CD4-positive, alpha-beta T cell treated with Interleukin-15 for 1 hour (primary cell): ENCODE data around the gene POU2AF1.
"Not testable (repeated sequence)": the region's sequence is repeated elsewhere in the genome, so short reads cannot be mapped to it uniquely, and the experiment has no call there.

Source experiments
- DNase-seq: peaks from one replicate; pipeline ENCODE4 v3.0.0-alpha.2; 2020

The POU2AF1 gene

DNA sequence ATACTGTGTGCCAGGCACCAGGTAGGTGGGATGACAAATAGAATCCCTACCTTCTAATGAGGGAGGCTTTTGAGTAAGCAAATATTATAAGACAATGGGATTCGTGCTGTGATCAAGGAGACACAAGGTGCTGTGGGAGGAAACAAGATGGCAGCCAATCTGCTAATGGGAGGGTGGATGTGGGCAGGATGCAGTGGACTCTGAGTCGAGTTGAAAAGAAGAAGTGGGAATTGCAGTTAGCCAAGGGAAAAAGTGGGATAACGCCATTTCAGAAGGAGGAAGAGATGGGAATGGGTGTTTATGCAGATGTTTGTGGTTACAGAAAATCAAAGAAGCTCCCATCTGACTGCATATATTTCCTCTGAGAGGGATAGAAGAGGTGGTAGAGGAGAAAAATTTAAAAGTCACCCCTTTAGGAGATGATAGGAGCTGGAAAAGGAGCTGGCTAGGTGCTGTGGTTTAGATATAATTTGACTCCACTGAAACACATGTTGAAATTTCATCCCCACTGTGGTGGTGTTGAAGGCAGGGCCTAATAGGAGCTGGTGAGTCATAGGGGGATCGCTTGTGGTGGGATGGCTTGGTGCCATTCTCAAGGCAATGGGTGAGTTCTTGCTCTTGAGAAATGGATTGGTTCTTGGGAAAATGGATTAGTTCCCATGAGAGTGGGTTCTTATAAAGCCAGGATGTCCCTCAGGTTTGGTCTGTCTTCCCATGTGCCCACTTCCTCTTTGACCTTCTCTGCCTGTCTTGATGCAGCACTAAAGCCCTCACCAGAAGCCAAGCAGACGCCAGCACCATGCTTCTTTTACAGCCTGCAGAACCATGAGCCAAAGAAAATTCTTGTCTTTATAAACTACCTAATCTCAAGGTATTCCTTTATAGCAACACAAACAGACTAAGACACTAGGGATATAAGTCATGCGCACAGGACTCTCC is 30.0 kb upstream of the POU2AF1 start:
- no peak for DNase-seq

DNA sequence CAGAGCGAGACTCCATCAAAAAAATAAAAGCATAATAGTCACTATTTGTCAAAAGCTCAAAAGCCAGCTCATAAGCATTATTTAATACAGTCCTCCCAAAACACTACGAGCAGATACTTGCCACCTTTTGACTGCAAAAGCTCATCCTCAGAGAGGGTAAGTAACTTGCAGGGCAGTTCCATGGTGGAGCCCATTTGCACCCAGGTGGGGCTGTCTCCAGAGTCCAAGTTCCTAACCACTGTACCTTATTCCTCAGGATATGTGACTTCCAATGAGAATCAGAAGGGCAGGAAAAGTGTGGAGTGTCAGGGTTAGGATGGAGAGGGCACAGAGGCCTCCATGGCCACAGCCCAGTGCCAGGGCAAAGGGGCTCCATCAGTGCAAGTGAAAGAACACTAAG is 28.6 kb upstream of the POU2AF1 start:
- no peak for DNase-seq

DNA sequence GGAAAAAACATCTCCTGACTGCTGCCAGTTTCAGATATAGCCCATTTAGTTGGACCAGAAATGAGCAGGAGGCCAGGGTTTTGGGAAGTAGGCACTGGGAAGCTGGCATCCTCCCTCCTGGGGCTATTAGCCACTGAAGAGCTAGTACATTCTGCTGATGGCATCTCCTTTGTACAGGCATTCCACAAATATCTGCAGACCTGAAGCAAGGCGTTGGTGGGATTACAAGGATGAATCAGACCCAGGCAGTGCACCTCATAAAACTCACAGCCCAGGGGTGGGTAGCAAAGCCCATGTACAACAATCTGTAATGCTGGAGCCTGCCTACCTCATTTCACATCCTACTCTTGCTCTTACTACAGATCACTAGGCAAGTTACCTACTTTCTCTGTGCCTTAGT is 27.5 kb upstream of the POU2AF1 start:
- DNase-seq = no peak

DNA sequence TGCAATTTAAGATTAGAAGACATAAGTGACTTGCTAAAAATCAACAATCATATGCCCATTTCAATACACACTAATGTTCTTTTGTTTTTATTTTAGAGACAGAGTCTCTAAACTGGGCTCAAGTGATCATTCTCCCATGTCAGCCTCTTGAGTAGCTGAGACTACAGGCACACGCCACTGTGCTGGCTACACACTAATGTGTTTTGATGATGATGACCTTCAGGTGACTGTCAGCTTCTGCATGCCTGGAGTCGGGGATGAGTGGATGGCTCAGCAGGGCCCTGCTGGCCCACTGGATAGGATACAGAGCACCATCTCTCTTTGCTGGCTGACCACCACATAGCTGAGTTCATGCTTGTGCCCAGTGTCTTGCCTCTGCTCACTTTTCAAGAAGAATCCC is 27.0 kb upstream of the POU2AF1 start:
- DNase-seq = no peak

DNA sequence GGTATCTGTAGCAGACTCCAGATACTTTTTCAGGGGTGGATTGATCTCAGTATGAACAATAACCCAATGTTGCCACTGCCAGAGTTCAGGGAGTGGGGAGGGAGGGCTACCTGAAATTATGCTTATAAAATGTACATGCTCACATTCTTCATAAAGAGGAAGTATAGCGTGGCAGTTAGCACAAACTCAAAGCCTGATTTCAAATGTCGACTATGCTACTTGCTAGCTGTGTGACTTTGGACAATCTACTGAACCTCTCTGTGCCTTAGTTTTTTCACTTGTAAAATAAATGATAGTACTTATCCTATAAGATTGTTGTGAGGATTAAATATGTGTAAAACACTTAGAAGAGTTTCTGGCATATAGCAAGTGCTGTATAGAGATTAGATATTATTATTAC is 26.5 kb upstream of the POU2AF1 start:
- DNase-seq = no peak

DNA sequence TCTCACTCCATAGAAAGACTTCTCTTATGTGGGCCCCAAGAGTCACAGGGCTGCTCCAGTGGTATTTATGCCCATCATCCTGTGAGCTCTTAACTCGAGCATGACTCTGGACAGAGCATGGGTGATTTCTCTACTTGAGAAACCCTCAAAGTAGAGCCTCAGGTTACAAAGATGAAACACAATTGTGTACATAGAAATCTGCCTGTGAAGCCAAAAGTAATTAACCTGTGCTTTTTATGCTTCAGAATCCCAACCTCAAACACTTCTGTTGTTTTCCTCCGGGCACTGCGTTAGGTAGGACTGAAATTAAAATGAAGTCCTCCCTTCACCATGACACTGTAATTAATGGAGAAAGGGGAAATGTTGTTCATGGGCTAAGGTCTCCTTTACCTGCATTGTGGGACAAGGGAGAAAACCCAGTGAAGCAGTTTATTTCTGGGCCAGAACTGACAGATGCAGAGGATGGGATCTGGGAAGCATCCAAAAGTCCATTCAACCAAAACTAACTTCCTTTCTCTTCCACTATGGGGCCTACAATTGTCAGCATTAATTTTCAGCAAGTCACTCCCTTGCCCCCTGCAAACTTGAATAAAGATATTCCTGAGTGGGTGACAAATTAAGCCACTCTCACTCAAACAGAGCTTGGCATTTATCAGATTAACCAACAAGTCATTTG is 24.1 kb upstream of the POU2AF1 start:
- no peak for DNase-seq

DNA sequence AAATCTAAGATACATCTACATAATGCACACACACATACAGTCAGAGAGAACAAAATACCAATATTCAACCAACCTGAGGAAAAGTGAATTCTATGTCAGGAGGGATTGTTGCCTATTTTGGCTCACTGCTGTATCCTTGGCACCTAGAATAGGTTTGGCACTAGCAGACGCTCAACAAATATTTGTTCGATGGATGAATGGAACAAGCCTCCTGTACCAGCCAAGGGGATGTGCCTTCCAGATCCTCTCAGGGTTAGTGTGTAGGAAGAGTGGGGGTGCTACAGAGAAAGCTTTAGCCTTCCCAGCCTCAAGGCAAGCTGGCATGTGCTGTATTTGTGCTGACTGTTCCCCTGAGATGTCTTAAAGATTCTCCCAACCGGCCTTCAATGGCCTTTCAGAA is 23.3 kb upstream of the POU2AF1 start:
- DNase-seq = no peak

DNA sequence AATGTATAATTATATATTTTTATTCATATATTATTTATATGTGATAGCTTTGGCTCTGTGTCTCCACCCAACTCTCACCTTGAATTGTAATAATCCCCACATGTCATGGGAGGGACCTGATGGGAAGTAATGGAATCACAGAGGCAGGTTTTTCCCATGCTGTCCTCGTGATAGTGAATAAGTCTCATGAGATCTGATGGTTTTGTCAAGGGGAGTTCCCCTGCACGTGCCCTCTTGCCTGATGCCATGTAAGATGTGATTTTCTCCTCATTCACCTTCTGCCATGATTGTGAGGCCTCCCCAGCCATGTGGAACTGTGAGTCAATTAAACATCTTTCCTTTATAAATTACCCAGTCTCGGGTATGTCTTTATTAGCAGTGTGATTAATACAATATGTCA is 22.9 kb upstream of the POU2AF1 start:
- DNase-seq = not testable (repeated sequence)

DNA sequence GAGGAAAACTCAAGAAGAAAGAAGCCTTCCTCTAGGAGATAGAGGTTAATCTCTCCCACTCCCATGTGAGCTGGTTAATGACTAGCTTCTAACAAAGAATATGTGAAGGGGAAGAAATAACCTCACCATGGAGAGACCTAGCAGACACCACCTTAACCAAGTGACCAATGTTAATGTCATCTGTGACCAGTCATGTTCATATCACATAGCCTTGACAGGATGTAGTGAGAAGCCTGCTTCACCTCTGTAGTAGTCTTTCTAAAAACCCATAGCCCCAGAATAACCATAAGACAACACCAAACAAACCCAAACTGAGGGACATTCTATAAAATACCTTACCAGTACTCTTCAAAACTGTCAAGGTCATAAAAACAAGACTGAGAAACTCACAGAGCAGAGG is 21.5 kb upstream of the POU2AF1 start:
- DNase-seq = no peak

DNA sequence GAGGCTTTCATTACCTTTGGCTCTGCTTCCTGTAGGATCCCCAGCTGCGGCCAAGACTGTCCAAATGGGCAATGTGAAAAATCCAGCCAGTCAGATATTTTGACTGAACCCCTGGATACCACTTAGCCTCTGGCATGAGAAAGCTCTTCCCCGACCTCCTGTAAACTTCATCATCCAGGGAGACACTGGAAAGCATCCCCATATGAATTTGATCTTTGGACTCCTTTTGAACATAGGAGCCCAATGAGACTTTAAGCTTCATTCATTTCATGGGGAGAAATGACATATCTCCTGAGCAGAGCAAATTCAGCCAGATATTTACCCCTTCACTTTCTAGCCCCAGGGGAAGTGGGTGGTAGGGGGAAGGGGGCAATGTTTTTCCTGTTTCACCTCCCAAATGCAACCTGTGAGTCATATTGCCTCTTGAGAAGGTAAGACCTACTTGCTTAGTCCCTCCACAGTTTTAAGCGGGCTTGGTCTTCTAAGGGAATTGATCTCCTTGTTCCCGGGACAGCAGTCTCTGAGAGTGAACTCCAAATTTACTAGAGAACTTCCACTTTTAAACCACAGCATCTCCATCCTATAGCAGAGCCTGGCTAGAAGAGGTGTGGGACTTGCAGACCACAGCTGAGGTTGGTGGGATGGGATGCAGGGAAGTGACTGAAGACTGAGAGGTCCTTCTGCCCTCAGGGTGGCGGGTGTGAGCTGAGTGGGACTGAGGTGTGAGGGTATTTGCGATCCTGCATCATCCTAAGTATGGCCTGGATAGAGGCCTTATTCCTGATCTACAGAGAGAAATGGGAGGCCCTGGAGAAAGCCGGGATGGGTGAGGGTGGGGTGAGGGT is 20.3 kb upstream of the POU2AF1 start:
- DNase-seq = no peak

DNA sequence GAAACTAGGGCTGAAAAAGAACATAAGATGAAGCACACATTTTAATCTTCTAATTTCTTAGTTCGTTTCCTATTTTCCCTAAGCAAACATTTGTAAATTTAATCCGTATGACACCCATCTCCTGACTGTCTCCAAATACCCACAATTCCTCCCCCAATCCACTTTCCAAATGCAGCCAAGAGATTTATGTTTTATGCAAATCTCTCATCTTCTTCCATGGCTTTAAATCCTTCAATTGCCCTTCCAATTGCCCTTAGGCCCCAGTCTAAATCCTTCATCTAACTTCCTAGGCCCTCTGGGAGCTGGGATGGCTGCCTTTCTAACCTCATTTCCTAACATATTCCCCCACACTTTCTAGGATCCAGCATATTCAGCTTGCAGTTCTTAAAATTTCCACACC is 18.0 kb upstream of the POU2AF1 start:
- DNase-seq = no peak

DNA sequence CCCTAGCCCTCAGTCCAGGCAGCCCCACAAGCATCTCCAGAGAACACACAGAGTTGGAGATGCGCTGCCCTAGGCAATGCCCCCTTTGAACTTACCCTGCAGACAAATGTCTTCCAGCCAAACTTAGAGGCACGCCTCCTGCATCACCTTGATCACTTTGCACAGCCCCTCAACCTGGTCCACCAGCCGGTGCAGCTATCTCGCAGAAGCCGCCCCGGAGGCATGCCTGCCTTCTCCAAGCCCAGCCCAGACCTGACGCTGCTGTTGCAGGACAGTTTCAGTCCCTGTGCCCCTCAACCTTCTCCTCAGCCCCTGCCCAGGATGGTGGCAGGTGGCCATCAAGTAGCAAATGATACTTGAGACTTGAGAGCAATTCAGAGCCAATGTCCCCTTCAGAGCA is 16.7 kb upstream of the POU2AF1 start:
- DNase-seq = no peak

DNA sequence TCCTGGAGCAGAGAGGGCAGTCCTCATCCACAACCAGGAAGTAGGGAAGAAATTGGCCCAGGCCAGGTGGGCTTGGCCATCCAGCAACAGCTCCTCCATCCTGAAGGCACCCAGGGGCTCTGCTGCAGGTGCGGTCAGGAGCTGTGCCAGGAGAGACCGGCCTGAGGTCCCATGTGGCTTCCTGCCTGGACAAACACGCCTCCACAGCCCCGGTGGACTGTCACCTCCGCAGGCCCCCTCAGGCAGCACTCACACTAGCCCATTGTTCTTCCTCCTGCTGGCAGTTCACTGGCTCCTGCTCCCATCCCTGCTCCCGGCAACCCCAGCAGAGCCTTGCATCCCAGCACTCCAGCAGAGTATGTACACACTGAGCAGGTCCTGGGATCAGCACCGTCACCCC is 16.0 kb upstream of the POU2AF1 start:
- DNase-seq = no peak

DNA sequence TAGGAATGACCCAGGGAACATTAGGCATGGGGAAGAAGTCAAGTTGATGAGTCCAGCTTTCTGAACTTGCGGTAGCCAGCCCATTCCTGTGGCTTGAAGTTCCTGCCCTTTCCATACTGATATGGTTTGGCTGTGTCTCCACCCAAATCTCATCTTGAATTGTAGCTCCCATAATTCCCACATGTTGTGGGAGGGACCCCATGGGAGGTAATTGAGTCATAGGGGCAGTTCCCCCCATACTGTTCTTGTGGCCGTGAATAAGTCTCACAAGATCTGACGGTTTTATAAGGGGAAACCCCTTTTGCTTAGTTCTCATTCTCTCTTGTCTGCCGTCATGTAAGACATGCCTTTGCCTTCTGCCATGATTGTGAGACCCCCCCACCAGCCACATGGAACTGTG is 15.1 kb upstream of the POU2AF1 start:
- not testable (repeated sequence) for DNase-seq

DNA sequence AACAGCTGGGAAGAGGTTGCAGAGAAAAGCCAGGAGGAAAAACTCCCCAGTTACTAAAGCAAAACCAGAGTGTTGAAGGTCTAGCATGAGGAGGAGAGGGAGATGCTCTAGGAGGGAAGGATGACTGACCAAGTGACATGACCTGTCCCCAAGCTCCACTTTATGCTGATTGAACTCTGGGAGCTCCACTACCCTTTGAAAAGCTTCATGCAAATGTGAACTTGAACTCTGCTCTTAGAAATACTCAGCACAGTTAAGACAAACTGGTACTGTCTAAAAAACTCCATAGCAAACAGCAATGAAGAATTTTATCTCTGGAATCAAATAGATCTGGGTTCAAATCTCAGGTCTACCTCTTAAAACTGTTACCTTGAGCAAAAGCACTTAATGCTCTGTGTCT is 14.5 kb upstream of the POU2AF1 start:
- DNase-seq = no peak

DNA sequence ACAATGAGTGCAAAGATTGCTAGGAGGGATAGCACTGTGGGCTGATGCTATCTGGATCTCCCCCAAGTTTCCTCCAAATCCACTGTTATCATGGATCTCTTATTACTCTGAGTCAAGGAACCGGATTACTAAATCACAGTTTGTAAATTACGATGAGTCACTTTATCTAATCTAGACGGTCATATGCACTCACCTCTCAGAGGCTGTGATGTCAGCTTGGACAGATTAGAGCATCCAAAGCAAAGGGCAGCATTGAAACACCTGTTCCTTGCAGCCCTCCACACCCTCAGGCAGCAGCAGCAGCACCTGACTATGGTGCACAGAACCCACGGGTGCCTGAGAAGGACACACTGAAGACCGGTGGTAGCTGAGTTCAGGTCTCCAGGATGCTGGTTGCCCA is 14.0 kb upstream of the POU2AF1 start:
- no peak for DNase-seq

DNA sequence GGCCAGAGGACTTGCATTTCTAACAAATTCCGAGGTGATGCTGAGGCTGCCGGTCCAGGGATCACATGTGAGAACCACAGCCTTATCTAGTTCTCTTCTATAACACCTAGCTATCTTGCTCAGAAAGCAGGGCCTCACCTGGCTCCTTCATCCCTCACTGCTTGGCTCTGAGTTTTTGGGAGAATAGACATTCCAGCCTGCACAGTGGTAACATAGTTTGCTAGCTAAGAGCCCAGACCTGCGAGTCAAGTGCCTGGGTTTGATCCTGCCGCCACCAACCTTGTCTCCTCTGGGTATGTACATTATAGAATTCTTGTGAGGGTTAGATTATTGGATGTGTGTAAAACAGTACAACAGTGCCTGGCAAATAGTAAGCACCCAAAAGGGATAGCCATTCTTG is 13.5 kb upstream of the POU2AF1 start:
- no peak for DNase-seq

DNA sequence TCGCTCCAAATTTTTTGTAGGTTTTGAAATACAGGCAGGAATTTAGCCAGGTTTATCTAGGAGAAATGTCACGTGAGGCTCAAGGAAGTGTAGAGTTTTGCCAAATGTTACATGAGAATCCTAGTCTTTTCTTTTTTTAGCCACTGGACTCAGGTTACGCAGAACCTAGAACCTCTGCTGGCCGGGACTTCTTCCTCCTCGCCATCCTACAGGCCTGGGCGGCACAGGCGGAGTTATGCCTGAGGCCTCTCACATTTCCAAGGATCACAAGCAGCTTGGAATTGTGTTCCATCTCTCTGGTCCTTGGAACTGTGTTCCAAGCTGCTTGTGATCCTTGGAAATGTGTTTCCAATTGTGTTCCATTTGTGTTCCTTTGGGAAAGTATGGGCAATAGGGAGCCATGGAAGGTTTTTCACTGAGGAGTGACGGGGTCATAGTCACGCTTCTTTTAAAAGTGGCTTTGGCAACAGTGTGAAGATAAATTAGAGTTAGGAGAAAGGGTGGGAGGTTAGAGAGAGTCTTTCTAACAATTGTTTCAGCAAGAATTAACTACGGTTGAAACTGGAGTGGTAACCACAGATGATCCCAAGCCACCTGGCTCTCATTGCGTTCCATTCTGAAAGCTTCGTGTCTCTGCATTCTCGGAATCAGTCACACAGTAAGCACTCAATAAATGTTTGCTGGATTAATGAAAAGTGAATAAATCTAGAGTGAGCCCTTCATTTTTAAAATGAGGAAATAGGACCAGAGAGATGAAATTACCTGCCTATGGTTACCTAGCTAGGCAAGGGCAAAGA is 12.5 kb upstream of the POU2AF1 start:
- DNase-seq = no peak

DNA sequence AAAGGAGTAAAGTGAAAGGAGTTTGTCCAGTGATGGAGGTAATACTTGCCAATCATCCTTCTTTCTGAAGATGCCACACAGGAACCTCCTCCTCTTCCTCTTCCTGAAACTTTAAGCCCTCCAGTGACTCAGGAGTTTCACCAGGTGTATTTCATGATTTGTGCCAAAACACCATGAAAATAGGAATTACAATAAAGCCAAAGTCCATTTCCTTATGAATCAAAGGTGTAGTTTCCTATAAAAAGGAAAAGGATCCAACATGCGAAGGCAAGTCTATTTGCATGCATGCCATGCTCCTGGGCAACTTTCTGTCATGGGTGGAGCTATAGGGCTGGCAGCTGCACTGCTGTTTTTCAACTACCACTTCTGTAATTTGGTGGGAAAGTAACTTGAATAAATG is 9.8 kb upstream of the POU2AF1 start:
- DNase-seq = no peak

DNA sequence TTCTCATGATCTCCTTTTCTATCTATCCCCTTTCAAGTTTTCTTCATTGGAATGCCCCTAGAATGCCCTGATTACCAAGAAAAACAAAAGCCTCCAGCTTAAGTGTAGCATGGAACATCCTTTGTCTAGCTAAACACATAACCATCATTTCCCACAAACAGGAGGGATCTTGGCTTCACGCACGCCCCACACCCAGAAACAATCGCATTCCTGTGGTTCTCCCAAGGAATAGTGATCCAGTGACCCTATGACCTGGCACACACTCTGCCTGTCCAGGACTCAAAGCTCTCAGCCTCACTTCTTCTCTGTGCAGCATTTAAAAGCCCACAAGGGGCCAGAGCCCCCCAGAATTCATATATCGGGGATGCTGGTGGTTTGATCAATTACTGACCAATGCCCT is 9.3 kb upstream of the POU2AF1 start:
- DNase-seq = no peak

DNA sequence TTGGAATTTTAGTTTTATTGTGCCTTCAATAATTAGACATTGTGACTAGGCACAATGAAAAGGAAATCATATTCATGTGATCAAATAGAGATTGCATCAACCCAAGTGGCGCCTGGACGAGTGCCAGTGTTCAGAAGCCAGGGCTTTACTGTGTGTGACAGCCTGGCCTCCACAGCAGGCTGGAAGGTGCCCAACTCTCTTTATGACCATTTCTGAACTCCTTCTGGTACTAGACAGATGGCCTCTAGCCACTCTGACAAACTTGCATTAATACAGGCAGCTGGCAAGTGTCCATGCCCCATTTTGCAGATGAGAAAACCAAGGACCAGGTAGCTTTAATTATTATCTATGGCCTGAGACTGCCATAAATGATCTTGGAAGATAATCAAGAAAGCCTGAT is 8.3 kb upstream of the POU2AF1 start:
- DNase-seq = no peak

DNA sequence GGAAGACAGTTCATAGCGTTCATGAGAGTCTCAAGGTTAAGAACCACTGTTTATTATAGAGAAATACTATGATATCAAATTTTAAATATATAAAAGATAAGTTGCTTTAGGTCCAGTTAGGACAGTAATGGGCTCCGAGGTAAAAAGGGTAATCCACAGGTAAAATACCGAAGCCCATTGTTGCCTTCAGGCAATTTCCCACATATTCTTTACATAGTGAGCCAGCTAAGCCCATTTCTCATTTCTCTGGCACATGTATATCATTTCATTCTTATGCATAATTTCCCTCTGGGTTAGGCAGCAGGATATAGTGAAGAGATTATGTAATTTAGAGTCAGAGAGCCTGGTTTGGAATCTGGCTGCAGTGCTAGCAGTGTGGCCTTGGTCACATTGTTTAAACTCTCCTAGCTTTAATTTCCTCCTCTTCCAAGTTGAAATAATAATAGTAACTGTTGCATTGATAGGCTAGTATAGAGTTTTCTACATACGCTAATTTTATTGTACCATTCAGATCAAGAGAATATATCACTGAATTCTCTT is 7.6 kb upstream of the POU2AF1 start:
- DNase-seq = no peak
